ENCODE measurements around the gene RAB38. TPM values are rescaled to one million over a fixed set of nuclear protein-coding genes. Genes with fewer than 3 reads are reported as not detected.

Gene RAB38
- total RNA-seq, 1 experiment from 2014 or later, result 0.15 TPM

GRCh38 chr11:88193278-88193677, 18.0 kb upstream of the RAB38 start:
- ChIA-PET POLR2A (no interaction called here), CTCF (no interaction called here)
- H3K27me3 ChIP-seq (ENCODE audit: control insufficient read depth, insufficient read depth, low read length), result no peaks in the 10 kb centered on the region
- in situ Hi-C loops (cut with HindIII; ENCODE audit: low pct_unique_long_range_greater_than_20kb, low sequenced_read_pairs) (no loop called here), intact Hi-C loops (cut with micrococcal nuclease; ENCODE audit: unreplicated experiment) (no loop called here)
- ATAC-seq (no peak), DNase-seq (ENCODE audit: low read depth, low spot score) (no peak)
- TF ChIP-seq, protein P1, sequence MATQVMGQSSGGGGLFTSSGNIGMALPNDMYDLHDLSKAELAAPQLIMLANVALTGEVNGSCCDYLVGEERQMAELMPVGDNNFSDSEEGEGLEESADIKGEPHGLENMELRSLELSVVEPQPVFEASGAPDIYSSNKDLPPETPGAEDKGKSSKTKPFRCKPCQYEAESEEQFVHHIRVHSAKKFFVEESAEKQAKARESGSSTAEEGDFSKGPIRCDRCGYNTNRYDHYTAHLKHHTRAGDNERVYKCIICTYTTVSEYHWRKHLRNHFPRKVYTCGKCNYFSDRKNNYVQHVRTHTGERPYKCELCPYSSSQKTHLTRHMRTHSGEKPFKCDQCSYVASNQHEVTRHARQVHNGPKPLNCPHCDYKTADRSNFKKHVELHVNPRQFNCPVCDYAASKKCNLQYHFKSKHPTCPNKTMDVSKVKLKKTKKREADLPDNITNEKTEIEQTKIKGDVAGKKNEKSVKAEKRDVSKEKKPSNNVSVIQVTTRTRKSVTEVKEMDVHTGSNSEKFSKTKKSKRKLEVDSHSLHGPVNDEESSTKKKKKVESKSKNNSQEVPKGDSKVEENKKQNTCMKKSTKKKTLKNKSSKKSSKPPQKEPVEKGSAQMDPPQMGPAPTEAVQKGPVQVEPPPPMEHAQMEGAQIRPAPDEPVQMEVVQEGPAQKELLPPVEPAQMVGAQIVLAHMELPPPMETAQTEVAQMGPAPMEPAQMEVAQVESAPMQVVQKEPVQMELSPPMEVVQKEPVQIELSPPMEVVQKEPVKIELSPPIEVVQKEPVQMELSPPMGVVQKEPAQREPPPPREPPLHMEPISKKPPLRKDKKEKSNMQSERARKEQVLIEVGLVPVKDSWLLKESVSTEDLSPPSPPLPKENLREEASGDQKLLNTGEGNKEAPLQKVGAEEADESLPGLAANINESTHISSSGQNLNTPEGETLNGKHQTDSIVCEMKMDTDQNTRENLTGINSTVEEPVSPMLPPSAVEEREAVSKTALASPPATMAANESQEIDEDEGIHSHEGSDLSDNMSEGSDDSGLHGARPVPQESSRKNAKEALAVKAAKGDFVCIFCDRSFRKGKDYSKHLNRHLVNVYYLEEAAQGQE (IDR thresholded peaks at IDR 0.05; ENCODE audit: insufficient read depth in 1 of 2, low read depth in 2 of 2, low read length in 1 of 2), result no peak
- no peaks in the 10 kb centered on the region for H3K4me1 ChIP-seq (ENCODE audit: control insufficient read depth, insufficient read depth, low read length)
- H3K27ac ChIP-seq (ENCODE audit: low read length), result no peak overlapping the region
- no TSS peak for BruUV-seq (replicated peaks)
- no peaks in the 10 kb centered on the region for H3K36me3 ChIP-seq (ENCODE audit: control insufficient read depth, insufficient read depth, low read length)
- H3K9me3 ChIP-seq (ENCODE audit: control insufficient read depth, insufficient read depth, low read depth, low read length), result no peaks in the 10 kb centered on the region
- no peak overlapping the region for H3K4me3 ChIP-seq (ENCODE audit: low read depth in 2 of 2, low read length in 2 of 2)

DNA sequence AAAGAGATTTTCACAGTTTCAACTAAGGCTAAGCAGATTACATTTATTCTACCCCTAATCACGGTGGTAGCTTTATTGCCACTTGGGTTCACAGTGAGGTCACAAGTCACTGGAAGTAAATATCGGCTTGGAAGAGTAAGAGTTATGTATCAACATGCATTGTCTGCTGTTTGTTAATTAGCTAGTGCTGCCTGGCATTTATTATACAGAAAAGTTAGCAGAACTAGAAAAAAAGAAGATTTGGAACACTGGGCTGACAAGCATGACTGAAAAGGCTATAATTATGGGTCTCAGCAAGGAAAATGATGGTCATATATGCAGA, 13.7 kb upstream of the RAB38 start:
- intact Hi-C loops (cut with micrococcal nuclease; ENCODE audit: unreplicated experiment), result no loop called here
- Histone ChIP-seq H3K27me3 (ENCODE audit: control insufficient read depth, insufficient read depth, low read length) (no peaks in the 10 kb centered on the region), H3K27ac (ENCODE audit: low read length) (no peak overlapping the region), H3K36me3 (ENCODE audit: control insufficient read depth, insufficient read depth, low read length) (no peaks in the 10 kb centered on the region), H3K9me3 (ENCODE audit: control insufficient read depth, insufficient read depth, low read depth, low read length) (no peaks in the 10 kb centered on the region), H3K4me1 (ENCODE audit: control insufficient read depth, insufficient read depth, low read length) (no peaks in the 10 kb centered on the region), H3K4me3 (ENCODE audit: low read depth in 2 of 2, low read length in 2 of 2) (no peak overlapping the region)
- DNase-seq (ENCODE audit: low read depth, low spot score) (no peak), ATAC-seq (no peak)
- in situ Hi-C loops (cut with HindIII; ENCODE audit: low pct_unique_long_range_greater_than_20kb, low sequenced_read_pairs), result no loop called here
- TF ChIP-seq, protein P2, sequence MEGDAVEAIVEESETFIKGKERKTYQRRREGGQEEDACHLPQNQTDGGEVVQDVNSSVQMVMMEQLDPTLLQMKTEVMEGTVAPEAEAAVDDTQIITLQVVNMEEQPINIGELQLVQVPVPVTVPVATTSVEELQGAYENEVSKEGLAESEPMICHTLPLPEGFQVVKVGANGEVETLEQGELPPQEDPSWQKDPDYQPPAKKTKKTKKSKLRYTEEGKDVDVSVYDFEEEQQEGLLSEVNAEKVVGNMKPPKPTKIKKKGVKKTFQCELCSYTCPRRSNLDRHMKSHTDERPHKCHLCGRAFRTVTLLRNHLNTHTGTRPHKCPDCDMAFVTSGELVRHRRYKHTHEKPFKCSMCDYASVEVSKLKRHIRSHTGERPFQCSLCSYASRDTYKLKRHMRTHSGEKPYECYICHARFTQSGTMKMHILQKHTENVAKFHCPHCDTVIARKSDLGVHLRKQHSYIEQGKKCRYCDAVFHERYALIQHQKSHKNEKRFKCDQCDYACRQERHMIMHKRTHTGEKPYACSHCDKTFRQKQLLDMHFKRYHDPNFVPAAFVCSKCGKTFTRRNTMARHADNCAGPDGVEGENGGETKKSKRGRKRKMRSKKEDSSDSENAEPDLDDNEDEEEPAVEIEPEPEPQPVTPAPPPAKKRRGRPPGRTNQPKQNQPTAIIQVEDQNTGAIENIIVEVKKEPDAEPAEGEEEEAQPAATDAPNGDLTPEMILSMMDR (IDR thresholded peaks at IDR 0.05), result no peak
- TF ChIP-seq, protein P1 (IDR thresholded peaks at IDR 0.05; ENCODE audit: insufficient read depth in 1 of 2, low read depth in 2 of 2, low read length in 1 of 2), result no peak
- POLR2A ChIA-PET, result no interaction called here
- CTCF ChIA-PET, result no interaction called here
- BruUV-seq (replicated peaks), result no TSS peak

GRCh38 chr11:88188251-88188931, 13.1 kb upstream of the RAB38 start:
- Histone ChIP-seq H3K4me3 (ENCODE audit: low read depth in 2 of 2, low read length in 2 of 2) (no peak overlapping the region), H3K4me1 (ENCODE audit: control insufficient read depth, insufficient read depth, low read length) (no peaks in the 10 kb centered on the region), H3K36me3 (ENCODE audit: control insufficient read depth, insufficient read depth, low read length) (no peaks in the 10 kb centered on the region), H3K27ac (ENCODE audit: low read length) (no peak overlapping the region), H3K27me3 (ENCODE audit: control insufficient read depth, insufficient read depth, low read length) (no peaks in the 10 kb centered on the region), H3K9me3 (ENCODE audit: control insufficient read depth, insufficient read depth, low read depth, low read length) (no peaks in the 10 kb centered on the region)
- ChIA-PET CTCF (interaction anchor here (0.7 kb wide), 1 partner anchor 25 kb away, joined by 3 read pairs; no protein-coding TSS in a partner anchor), POLR2A (no interaction called here)
- intact Hi-C loops (cut with micrococcal nuclease; ENCODE audit: unreplicated experiment) (no loop called here), in situ Hi-C loops (cut with HindIII; ENCODE audit: low pct_unique_long_range_greater_than_20kb, low sequenced_read_pairs) (no loop called here)
- no TSS peak for BruUV-seq (replicated peaks)
- DNase-seq (ENCODE audit: low read depth, low spot score) (no peak), ATAC-seq (no peak)
- TF ChIP-seq, protein P2 (IDR thresholded peaks at IDR 0.05), result no peak
- TF ChIP-seq POLR2AphosphoS5 (IDR thresholded peaks at IDR 0.05; ENCODE audit: low read depth, low read length), result no peak
